Esophagus squamous epithelium (tissue), 4 donors: ENCODE measurements around the gene SPATA12.

ENCODE experiments used
- CTCF ChIP-seq, 6 experiments: fragments of 450-650 bp in 4 of 6; fragments of 200-600 bp in 2 of 6; sonication (generic) in 2 of 6; IDR thresholded peaks; one replicate each; pipeline ENCODE4 v1.5.1; 2016 to 2019; ENCODE audit warnings: antibody characterized with exemption in 6 of 6, mild to moderate bottlenecking in 4 of 6, moderate library complexity in 4 of 6
- POLR2A ChIP-seq, 4 donors: fragments of 450-650 bp; IDR thresholded peaks; one replicate each; pipeline ENCODE4 v1.6.1; 2017; ENCODE audit warnings: antibody characterized with exemption in 4 of 4, mild to moderate bottlenecking in 4 of 4, moderate library complexity in 3 of 4

GRCh38 chr3:57029383-57029782 lies 31.1 kb upstream of the SPATA12 start:
- no peak for TF ChIP-seq POLR2A (IDR thresholded peaks at IDR 0.05)
- TF ChIP-seq CTCF (IDR thresholded peaks at IDR 0.05), result no peak
